OCI-LY3 (cell line): ENCODE measurements around the gene KITLG.

Source experiments
- EZH2phosphoT487 ChIP-seq: fragments of 200-600 bp; shearing (Covaris generic); IDR thresholded peaks from 2 replicates; pipeline ENCODE4 v1.6.1; 2018; ENCODE audit warnings: antibody characterized with exemption, mixed run types, low read depth
- TF ChIP-seq, protein P1 (sequence below): fragments of 200-600, 300-600 bp; sonication (generic); IDR thresholded peaks from 2 replicates; pipeline ENCODE4 v1.5.1; 2014; ENCODE audit warnings: antibody characterized with exemption, low read length, low read depth

DNA sequence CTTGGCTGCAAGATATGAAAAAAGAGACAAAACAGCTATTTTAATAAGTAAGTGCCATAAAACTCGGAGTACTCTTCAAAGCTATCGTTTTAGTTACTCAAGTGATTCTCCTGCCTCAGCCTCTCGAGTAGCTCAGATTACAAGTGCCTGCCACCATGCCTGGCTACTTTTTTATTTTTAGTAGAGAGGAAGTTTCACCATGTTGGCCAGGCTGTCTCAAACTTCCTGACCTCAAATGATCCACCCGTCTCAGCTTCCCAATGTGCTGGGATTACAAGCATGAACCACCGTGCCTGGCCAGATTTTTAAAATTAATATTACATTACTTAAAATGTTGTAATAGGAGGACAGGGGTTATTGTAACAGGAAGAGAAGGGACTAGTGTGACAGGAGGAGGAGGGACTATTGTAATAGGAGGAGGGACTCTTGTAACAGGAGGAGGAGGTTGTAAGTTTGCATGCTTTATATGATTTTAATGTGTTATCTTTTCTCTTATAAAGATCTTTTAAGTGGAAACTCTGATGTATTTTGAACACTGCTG, 61.3 kb downstream of the KITLG start:
- TF ChIP-seq, protein P1, sequence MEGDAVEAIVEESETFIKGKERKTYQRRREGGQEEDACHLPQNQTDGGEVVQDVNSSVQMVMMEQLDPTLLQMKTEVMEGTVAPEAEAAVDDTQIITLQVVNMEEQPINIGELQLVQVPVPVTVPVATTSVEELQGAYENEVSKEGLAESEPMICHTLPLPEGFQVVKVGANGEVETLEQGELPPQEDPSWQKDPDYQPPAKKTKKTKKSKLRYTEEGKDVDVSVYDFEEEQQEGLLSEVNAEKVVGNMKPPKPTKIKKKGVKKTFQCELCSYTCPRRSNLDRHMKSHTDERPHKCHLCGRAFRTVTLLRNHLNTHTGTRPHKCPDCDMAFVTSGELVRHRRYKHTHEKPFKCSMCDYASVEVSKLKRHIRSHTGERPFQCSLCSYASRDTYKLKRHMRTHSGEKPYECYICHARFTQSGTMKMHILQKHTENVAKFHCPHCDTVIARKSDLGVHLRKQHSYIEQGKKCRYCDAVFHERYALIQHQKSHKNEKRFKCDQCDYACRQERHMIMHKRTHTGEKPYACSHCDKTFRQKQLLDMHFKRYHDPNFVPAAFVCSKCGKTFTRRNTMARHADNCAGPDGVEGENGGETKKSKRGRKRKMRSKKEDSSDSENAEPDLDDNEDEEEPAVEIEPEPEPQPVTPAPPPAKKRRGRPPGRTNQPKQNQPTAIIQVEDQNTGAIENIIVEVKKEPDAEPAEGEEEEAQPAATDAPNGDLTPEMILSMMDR: no peak
- TF ChIP-seq EZH2phosphoT487: no peak
